ENCODE measurements around the gene TRPM8.

Gene TRPM8

DNA sequence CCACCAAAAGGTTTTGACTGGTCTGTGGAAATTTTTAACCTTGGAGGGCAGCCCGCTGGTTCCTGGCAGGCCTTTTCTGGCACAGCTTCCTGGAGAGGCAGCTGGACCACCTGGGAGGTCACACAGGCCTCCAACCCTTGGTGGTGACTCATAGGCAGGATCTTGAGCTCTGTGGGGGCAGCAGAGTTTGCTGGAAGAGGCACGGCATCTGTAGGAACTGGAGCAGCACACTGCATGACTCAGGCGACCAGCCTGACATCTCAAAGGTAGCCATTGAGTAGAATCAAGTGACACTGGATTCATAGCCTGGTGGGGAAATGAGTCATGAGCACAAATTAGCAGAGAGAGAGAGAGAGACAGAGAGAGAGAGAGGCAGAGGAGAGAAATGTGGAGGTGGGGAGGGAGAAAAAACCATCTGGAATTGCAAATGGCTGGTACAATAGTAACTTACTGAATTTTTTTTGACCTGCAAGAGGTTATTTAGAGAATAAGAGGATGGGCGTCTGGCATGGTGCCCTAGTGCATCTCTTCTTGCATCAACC is 57.4 kb downstream of the TRPM8 start:
- DNase-seq (ENCODE audit: low spot score), result no peak

DNA sequence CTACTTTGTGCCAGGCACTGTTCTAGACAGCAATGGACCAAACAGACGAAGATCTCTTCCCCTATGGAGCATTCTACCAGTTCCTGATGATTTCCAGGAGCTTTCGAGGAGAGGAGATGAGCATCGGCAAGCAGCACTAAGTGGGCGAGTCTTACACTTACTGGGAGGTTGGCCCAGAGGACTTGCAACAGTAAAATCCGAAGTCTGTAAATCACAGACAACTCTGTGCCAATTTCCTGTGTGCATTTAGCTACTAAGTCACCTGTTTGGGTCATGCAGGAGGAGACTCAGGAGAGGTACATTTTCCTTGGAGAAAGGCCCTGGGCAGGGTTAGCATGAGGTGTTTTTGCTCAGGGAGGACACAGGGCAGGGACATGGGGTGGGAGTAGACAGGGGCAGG is 58.9 kb downstream of the TRPM8 start:
- DNase-seq (ENCODE audit: low spot score), result no peak

DNA sequence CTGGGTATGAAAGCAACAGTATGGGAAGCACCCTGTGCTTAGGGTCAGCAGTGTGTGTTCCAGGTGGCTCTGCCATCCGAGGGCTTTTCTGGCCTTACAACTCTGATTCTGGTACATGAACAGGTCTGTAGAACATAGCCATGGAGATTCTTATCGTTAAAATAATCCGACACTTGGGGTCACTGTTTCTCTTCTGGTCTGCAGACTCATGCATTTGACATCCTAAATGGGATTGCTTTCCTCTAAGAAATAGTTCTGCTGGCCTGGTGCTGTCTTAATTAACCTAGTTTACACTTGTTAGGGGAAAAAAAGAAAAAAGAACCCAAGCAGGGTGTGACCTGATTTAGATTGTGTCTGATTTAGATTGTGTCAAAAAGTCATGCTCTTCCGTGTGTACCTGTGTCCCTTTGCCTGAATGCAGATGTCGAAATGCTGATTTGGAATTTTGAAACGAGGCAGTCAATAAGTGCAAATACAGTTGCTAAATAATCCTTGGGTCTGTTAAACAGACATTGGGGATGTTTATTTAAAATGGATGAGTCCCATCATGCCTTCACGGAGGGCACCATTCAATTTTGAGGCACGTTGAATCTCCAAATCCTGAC is 59.6 kb downstream of the TRPM8 start:
- DNase-seq (ENCODE audit: low spot score), result peak; percentile 41

DNA sequence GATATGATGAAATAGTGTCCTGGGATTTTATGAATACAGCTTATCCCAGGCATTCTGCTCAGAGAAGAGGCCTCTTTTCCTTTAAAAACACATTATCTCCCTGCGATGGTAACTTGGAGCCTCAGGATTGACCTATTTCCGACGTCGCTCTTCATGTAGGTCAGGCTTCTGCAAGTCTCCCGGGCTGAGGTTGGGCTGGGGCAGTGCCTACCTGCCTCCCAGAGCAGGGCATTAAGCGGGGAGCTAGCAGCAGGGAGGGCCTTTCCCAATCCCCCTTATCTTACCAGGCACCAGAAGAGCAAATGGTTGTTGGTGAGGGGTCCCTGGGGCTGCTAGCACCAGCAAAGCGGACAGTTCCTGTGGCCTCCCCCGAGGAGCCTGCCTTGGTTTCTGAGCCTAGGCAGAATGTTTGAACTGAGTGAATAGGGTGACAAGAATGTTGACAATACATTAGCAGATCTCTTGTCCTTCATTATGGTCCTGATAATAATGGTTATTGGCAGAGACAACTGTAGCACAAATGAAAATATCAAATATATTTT is 60.2 kb downstream of the TRPM8 start:
- DNase-seq (ENCODE audit: low spot score), result no peak

DNA sequence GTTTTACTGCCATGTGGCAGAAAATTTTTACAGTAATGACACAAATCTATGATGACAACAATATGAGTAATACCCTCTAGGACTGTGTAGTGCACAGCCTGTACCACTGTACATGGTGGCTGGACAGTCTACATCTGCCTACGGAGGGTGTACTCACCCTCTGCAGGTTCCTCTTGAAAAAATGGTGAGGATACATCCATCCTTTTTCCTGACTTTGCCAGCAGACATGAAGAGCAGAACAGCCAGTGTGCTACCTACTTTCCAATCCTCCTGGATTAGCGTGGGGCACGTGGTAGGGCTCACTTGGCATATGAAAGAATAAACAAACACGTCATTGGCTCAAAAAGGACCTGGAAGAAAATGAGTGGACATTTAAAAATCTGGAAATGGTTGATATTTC is 62.6 kb downstream of the TRPM8 start:
- DNase-seq (ENCODE audit: low spot score), result no peak

DNA sequence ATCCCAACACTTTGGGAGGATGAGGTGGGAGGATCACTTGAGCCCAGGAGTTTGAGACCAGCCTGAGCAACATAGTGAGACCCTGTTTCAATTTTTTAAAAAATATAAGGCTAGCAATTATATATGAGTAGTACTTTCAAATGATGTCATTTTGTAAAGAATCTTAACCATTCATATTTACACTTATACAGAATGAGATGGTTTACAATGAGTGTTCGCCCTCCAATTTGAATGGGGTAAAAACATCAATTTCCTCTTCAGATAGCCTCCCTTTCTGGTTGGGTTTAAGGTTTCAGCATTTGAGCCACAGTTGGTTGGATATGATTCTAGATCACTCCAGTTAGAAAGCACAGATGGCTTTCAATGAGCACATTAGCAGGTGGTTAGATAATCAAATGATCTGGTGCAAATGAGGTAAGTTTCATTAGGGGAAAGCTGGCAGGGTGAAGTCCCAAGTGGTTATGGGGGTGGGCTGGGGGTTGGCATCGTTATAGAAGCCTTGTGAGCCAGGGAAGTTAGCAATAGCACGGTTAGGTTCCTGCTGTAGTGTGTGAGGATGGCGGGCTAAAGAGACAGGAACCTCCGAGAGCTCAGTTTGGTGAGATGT is 63.9 kb downstream of the TRPM8 start:
- no peak for DNase-seq (ENCODE audit: low spot score)

DNA sequence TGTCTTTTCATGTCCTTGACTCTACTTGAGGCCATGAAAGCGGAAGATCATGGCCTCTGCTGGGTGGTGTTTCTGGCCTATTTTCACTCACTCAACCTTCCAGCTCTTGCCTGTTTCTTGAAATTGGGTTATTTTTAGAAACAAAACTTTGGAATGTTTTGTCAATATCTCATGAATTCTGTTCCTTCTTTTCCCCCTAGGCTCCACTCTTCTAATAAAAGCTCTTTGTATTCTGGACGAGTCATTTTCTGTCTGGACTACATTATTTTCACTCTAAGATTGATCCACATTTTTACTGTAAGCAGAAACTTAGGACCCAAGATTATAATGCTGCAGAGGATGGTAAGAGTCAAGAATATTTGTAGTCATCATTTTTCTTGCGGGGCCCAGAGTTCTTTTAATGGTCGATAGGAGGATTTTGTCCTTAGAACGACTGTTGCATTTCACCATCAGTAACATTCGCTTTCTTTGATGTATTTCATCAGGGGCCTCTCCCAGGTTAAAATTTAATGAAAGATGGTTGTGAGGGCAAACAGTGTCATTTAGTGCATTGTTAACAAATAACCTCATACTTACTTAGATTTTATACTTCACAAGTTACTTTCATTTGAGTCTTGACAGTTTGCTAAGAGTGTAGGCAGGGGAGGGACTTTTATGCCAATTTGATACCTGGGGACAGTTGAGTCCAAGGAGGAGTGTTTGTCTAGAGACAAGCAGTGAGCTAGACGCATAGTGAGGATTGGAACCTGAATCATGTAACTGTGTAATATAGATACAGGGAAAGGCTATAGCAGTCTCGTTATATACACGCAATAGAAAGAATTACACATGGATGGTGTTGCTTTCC is 64.6 kb downstream of the TRPM8 start:
- no peak for DNase-seq (ENCODE audit: low spot score)

DNA sequence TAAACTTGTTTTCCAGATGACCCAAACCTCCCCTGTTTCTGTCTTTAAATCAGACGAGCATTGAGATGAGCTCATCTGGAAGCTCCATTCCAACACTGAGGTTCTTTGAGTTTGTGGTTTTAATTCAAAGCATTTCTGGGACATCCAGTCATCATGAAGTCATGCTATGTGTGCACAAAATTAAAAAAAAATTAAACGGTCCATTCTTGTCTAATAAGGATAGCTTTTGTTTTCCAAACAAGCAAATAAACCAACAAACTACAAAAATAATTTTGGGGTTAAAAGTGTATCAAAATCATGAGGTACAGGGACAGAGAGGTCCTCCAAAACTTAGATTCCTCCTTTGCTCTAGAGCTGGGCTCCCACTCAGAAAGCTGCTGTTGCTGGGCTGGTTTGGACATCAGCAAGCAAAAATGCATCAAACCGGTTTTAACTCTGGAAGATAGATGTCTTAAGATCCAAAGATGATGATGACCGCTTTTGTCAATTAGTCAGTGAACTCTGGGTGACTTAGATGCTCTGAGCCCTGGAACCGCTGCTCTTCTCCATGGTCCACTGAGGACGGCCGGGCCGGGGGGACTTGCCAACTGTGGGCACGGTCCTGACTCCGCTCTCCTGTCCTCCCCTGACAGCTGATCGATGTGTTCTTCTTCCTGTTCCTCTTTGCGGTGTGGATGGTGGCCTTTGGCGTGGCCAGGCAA is 65.4 kb downstream of the TRPM8 start:
- DNase-seq (ENCODE audit: low spot score), result no peak

DNA sequence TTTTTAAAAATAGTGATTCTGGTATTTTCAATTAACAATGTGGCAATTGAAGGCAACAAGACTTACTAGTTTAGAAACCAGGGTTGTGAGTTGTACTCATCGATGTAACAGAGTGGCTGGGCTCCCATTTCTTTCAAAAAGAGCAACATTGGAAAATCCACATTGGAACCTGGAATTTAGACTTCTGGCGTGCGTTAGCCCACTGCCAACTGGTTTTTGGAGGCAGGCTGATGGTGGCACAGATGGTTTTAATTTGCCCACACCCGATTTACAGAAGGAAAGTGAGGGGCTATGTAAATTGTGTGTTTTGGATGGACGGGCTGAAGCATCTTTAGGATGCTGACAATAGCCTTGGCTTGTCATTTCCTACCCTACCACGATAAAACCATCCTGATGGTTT is 66.3 kb downstream of the TRPM8 start:
- no peak for DNase-seq (ENCODE audit: low spot score)

DNA sequence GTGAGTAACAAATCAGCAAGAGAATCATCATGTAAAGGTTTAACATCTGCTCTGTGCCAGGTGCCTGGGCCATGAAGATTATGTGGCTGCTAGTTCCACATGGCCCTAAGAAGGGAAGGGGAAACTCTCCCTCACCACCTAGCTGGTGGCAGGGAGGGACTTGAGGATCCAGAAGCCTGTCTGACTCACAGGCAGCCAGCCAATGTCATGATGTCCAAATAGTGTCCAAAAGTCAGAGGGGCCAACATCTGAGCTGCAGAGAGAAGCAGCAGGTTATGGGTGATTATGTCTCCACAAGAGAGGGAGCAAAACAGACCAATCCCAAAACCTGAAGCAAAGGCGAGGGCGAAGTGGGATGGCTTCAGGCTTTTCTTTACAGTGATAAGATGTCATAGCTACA is 71.4 kb downstream of the TRPM8 start:
- no peak for DNase-seq (ENCODE audit: low spot score)

DNA sequence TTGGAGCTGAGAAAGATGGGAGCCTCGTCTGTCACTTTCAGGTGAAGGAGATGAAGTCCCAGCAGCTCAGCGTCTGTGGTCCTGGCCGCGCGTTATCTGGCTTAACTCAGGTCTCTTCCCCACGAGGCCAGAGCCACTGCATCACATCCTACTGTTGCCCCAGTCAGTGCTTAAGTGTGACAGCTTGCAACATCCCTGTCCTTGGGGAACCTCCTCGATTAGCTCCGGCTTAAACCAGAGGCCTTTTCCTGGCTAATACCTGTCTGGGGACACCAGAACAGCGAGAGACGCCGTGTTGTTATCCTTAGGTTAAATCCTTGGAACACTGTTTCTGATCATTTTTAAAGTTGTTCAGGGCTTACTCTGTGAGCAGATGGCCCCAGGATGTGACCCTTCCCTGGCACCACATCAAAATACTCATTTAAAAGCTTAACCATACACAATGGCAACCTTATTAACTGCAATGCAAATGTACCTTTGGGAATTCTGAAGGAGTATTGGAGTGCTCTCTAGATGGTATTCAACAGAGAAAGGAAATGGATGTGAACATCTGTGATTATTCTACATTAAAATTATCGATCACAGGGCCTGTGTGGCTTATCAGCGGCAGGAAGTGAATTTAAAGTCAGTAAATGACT is 72.2 kb downstream of the TRPM8 start:
- no peak for DNase-seq (ENCODE audit: low spot score)

DNA sequence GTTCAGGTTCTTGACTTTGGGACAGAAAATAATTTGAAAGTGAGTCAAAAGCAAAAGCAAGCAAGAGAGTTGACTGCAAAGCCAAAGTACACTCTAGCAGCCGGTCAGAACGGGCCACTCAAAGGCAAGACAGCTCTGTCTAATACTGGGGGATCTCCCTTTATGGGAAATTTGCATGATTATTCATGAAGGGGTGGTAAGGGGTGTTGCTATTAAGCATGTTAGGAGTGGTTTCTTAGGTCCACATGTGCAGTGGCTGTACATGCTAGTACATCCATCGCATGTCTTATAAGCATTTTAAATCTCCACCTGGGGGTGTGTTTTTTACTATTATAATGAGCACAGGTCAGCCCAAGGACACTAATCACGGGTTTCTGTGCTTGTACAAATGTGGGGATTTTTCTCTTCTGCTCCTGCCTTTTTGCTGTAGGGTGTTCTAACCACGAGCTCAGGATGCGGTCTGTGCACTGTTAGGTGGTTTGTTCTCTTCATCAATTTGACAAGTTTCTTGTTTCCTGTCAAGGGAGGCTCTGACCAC is 73.2 kb downstream of the TRPM8 start:
- no peak for DNase-seq (ENCODE audit: low spot score)

DNA sequence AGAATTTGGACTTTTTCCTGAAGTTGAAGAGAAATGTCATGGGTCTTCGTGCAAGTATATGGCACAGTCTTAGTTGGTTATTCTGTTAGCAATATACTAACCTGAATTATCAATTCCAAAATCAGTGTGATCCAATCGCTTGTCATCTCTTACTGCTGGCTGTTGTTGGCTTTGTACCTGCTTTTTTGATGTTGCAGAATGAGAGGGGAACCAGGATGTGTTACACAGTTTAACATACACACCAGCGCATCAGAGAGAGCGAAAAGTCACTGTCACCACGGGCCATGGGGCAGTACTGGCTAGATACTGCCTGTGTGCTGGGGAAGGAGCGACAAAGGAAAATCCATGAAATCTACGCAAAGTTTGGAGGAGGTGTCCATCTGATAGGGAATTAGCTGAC is 74.0 kb downstream of the TRPM8 start:
- DNase-seq (ENCODE audit: low spot score), result no peak

DNA sequence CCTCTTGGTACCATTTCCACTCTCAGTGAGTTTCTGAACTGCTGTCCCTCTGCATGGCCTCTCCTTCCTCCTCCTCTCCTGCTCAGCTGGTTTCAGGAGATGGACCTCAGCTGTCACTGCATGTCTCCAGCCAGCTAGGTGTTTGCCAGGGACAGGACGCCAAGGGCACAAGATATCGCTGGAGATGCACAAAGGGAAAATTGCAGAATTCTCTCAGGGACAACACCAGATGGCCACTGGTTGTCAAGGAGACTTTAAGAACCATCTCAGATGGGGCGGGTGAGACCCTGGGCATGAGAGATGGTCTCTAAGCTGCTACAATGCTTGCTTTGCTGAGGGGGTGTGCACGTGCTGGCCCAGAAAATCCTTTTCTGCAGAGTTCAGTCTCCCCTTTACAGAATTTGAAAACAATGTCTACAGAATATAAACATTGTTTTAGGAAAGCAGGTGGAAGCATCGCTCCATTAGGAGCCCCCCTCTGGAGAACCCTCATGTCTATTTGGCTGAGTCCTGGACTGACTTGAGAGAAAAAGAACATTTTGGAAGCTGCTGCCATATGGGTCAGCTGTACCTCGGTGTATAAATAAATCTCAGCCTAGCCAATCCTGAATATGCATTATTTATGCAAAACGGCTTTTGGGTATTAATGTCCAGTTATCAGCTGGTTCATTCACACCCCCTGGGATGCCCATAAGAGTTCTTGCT is 75.5 kb downstream of the TRPM8 start:
- DNase-seq (ENCODE audit: low spot score), result no peak

DNA sequence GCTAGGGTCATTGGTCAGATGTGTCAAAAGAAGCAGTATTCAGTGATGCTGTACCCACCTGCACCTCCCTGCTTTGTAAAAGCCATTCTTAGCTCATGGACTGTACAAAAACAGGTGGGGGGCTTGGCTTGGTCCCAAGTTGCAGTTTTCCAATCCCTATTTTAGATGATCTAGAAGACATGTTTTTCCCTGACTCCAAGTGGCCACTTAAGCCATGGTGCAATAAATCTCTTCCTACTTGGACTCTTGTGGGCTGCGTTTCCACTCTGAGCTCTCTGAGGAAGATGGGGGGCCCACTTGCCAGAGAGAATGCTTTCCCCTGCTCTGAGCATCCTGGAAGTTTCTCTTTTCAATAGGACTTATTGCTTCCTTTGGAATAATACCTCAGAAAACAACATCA is 76.3 kb downstream of the TRPM8 start:
- DNase-seq (ENCODE audit: low spot score), result no peak

DNA sequence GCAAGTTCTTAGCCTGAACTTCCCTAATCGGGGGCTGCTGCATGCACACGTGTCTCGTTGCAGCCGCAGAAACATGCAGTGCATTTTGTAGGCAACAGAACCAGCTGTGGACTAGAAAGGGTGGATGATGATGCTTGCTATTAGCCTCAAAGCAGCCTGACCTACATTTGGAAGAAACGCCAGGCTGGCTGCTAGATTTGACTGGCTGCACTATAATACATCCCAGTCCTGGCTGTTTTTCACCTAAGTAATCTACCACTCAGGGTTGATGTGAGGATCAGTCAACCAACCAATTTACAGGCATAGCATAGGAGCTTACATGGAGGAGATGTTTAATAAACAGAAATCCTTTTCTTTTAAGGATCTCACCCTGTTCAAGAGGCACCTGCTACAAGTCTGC is 77.0 kb downstream of the TRPM8 start:
- no peak for DNase-seq (ENCODE audit: low spot score)

DNA sequence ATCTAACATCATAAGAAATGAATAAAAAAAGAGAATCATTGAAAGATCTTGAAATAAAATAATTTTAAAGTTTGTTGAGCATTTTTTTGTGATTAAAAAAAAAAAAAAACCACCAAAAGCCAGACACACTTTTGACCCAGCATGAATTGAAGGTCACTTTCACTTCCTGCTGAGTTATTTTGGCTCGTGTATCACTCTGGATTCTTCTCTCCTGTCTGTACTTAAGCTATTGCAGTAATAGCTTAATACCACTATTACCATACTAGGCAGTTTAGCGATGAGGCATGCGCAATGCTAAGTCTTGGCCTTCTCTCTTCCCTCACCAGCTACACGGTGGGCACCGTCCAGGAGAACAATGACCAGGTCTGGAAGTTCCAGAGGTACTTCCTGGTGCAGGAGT is 78.8 kb downstream of the TRPM8 start:
- DNase-seq (ENCODE audit: low spot score), result no peak

DNA sequence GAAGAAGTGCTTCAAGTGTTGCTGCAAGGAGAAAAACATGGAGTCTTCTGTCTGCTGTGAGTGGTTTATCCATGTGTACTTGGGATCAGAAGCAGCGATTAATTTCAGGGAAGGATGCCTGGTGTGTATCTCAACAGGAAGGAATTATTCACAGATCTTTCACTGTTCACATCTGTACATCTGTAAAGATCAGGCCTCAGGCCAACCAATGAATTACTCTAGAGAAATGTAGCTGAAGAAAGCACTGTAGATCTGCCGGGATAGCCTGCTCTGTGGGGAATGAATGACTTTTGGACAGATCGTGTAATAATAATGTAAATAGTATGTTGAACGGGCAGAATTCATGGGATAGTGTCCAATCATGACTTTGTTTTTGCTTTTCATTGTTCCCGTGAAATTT is 79.3 kb downstream of the TRPM8 start:
- no peak for DNase-seq (ENCODE audit: low spot score)

DNA sequence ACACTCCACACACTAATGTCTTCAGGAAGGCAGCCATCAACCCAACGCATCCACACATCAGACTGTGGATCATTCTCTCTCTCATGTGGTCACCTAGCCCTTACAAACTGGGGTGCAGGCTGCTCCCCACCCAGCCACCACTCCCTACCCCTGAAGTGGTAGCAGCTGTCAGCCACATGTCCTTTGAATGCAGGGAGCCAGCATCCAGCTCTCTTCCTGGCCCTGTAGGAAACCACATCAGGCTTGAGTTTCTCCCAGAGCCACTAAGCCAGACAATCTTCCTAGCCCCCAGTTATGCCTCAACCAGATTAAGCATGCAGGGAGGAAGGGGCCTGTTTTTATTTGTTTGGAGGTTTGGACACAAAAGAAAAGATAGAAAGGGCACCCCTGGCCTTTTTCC is 80.5 kb downstream of the TRPM8 start:
- no peak for DNase-seq (ENCODE audit: low spot score)

DNA sequence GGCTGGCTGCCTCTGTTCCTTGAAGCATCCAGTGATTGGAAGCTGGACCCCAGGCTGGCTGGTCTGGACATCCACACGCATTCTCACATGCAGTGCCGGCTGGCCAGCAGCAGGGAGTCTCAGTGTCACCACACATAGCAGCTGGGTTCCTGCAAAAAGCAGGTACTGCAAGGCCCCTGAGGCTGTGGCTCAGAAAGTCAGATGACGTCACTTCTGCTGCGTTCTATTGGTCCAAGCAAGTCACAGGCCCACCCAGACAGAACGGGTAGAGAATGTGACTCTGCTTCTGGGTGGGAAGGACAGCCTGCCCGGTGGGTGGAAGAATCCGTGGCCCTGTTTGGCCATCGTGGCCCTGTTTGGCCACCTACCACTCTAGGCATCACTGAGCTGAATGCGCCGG is 82.0 kb downstream of the TRPM8 start:
- peak; percentile 16 for DNase-seq (ENCODE audit: low spot score)
